CD4-positive, alpha-beta T cell (primary cell): ENCODE results near the gene NEGR1. TPM values are rescaled to one million over a fixed set of nuclear protein-coding genes. Genes with fewer than 3 reads are reported as not detected.

ENCODE experiments used
- ATAC-seq: fragments of 200-7000 bp; cut with Tn5 transposase; one replicate; pipeline ENCODE4 v1.10.0; 2022; ENCODE audit warnings: mild to moderate bottlenecking; ENCODE audit not compliant: poor library complexity
- CTCF ChIA-PET: fragments of 350-600 bp; sonication (Branson Sonifier 250); formaldehyde crosslinking; loops from one replicate; lab custom pipeline; 2021; ENCODE audit warnings: antibody characterized with exemption, inconsistent platforms; lab: Charles Lee
- POLR2A ChIA-PET: fragments of 350-600 bp; sonication (Branson Sonifier 250); formaldehyde crosslinking; loops from one replicate; lab custom pipeline; 2021; ENCODE audit warnings: antibody characterized with exemption, inconsistent platforms; lab: Charles Lee
- DNase-seq, 14 experiments: peaks; one replicate each; pipeline ENCODE4 v3.0.0-alpha.2; 2013 to 2020; ENCODE audit warnings: mixed read lengths in 2 of 14
- H3K27ac ChIP-seq, 2 donors: one replicate each; pipeline versions ENCODE4 v1.5.1 to v1.7.0; 2013; ENCODE audit warnings: low read length in 2 of 2, low read depth in 1 of 2, mild to moderate bottlenecking in 1 of 2
- H3K27me3 ChIP-seq, 2 experiments: 1 replicate in 1 of 2; 2 replicates in 1 of 2; pipeline versions ENCODE4 v1.6.1 to v1.7.0; 2013; ENCODE audit warnings: low read length in 2 of 2, control low read depth in 1 of 2, mild to moderate bottlenecking in 1 of 2, moderate library complexity in 1 of 2; ENCODE audit not compliant: insufficient read depth in 2 of 2, control insufficient read depth in 1 of 2
- H3K36me3 ChIP-seq: one replicate; pipeline ENCODE4 v1.6.1; 2013; ENCODE audit warnings: low read length, control low read depth; ENCODE audit not compliant: insufficient read depth
- H3K4me1 ChIP-seq: one replicate; pipeline ENCODE4 v1.6.1; 2013; ENCODE audit warnings: low read length, control low read depth; ENCODE audit not compliant: insufficient read depth
- H3K4me3 ChIP-seq: one replicate; pipeline ENCODE4 v1.5.1; 2013; ENCODE audit warnings: mild to moderate bottlenecking, low read length, moderate library complexity
- H3K9me3 ChIP-seq, 2 experiments: 1 replicate in 1 of 2; 2 replicates in 1 of 2; pipeline versions ENCODE4 v1.6.1 to v1.7.0; 2013; ENCODE audit warnings: low read length in 2 of 2, mild to moderate bottlenecking in 2 of 2, control low read depth in 1 of 2, moderate library complexity in 1 of 2; ENCODE audit not compliant: control insufficient read depth in 1 of 2, insufficient read depth in 1 of 2
- H3K27ac Mint-ChIP-seq: one replicate; pipeline ENCODE4 v1.8.0; 2020; ENCODE audit warnings: mixed read lengths
- H3K27me3 Mint-ChIP-seq: one replicate; pipeline ENCODE4 v1.8.0; 2021; ENCODE audit warnings: mixed read lengths
- H3K36me3 Mint-ChIP-seq: one replicate; pipeline ENCODE4 v1.8.0; 2021; ENCODE audit warnings: low read depth, mixed read lengths
- H3K4me1 Mint-ChIP-seq: one replicate; pipeline ENCODE4 v1.8.0; 2021; ENCODE audit warnings: low read depth, mixed read lengths
- H3K4me3 Mint-ChIP-seq: one replicate; pipeline ENCODE4 v1.8.0; 2020; ENCODE audit warnings: mild to moderate bottlenecking, mixed read lengths
- H3K9me3 Mint-ChIP-seq: one replicate; pipeline ENCODE4 v1.8.0; 2020; ENCODE audit warnings: mixed read lengths
- CTCF ChIP-seq: fragments of 200-600 bp; IDR thresholded peaks from one replicate; pipeline ENCODE4 v1.8.0; 2022; ENCODE audit warnings: antibody characterized with exemption, mild to moderate bottlenecking
- intact Hi-C, 2 experiments: fragments of 100-400 bp; cut with DNase I in 1 of 2; cut with micrococcal nuclease in 1 of 2; formaldehyde crosslinking; loops; one replicate each; pipeline versions ENCODE4 v1.15.1 to v1.9.0; 2023 to 2025; cut with DNase I, micrococcal nuclease
- total RNA-seq, 174 experiments: library from RNA in 2 of 174; stranded (reverse) in 2 of 174; gene quantifications; one replicate each; pipeline ENCODE4 v1.2.3 and lab custom pipeline; 2021 to 2026

The NEGR1 gene
- total RNA-seq, 2 experiments from 2014 or later = 0.03 TPM

GRCh38 chr1:71362691-71363090 lies 919.6 kb downstream of the NEGR1 start:
- DNase-seq (no peak), ATAC-seq (no peak)
- no peak overlapping the region for H3K4me3 Mint-ChIP-seq
- H3K27me3 ChIP-seq = no peaks in the 10 kb centered on the region
- CTCF ChIA-PET = no interaction called here
- no peaks in the 10 kb centered on the region for H3K36me3 Mint-ChIP-seq
- H3K27ac Mint-ChIP-seq = no peak overlapping the region
- H3K4me1 ChIP-seq = no peaks in the 10 kb centered on the region
- no peaks in the 10 kb centered on the region for H3K9me3 Mint-ChIP-seq
- H3K27ac ChIP-seq = no peak overlapping the region
- no peaks in the 10 kb centered on the region for H3K27me3 Mint-ChIP-seq
- intact Hi-C loops = no loop called here
- H3K9me3 ChIP-seq = peaks cover 0 to 3% of the 10 kb centered on the region in 2 experiments
- H3K36me3 ChIP-seq = no peaks in the 10 kb centered on the region
- H3K4me3 ChIP-seq = no peak overlapping the region
- no peaks in the 10 kb centered on the region for H3K4me1 Mint-ChIP-seq
- POLR2A ChIA-PET = no interaction called here
- no peak for TF ChIP-seq CTCF

- H3K27ac ChIP-seq = no peak overlapping the region
- H3K4me3 ChIP-seq = no peak overlapping the region
- H3K27ac Mint-ChIP-seq = no peak overlapping the region
- no peaks in the 10 kb centered on the region for H3K4me1 ChIP-seq
- CTCF ChIA-PET = no interaction called here
- no peaks in the 10 kb centered on the region for H3K27me3 ChIP-seq
- no peaks in the 10 kb centered on the region for H3K9me3 Mint-ChIP-seq
- H3K4me3 Mint-ChIP-seq = no peak overlapping the region
- H3K9me3 ChIP-seq = peaks cover 0 to 9% of the 10 kb centered on the region in 2 experiments
- TF ChIP-seq CTCF = no peak
- intact Hi-C loops = no loop called here
- no peaks in the 10 kb centered on the region for H3K36me3 Mint-ChIP-seq
- DNase-seq (no peak), ATAC-seq (no peak)
- no peaks in the 10 kb centered on the region for H3K27me3 Mint-ChIP-seq
- POLR2A ChIA-PET = no interaction called here
- H3K4me1 Mint-ChIP-seq = no peaks in the 10 kb centered on the region
- no peaks in the 10 kb centered on the region for H3K36me3 ChIP-seq
Measured at GRCh38 chr1:71362076-71362475, 920.3 kb downstream of the NEGR1 start.

DNA sequence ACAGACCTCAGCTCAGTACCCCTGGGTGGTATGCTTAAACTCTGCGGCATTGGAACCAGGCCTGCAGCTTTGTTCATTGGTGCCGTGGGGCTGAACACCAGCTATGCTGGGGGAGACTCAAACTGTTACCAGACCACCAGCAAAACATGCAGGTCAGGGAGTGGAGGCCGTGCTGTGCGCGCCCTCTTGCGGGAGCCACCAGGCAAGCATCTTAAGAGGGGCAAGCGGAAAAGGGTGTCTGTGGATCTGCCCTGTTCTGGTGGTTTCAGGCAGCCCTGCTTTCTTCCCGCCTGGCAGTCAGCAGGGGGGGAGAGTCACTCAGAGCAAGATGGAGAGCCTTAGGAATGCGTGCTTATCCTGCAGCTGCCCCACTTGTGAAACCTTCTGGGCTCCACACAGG lies 924.6 kb downstream of the NEGR1 start:
- POLR2A ChIA-PET = no interaction called here
- no peaks in the 10 kb centered on the region for H3K36me3 ChIP-seq
- CTCF ChIA-PET = no interaction called here
- Mint-ChIP-seq H3K9me3 (peaks cover 2% of the 10 kb centered on the region), H3K36me3 (no peaks in the 10 kb centered on the region), H3K4me1 (no peaks in the 10 kb centered on the region), H3K4me3 (no peak overlapping the region), H3K27me3 (no peaks in the 10 kb centered on the region), H3K27ac (no peak overlapping the region)
- H3K4me3 ChIP-seq = no peak overlapping the region
- H3K27me3 ChIP-seq = no peaks in the 10 kb centered on the region
- no peaks in the 10 kb centered on the region for H3K4me1 ChIP-seq
- H3K27ac ChIP-seq = no peak overlapping the region
- DNase-seq (no peak), ATAC-seq (no peak)
- peaks cover 0 to 9% of the 10 kb centered on the region in 2 experiments for H3K9me3 ChIP-seq
- intact Hi-C loops = no loop called here
- TF ChIP-seq CTCF = no peak
